ENCODE results near the gene ANXA6.
"Not testable (repeated sequence)": the region's sequence is repeated elsewhere in the genome, so short reads cannot be mapped to it uniquely, and the experiment has no call there.

Gene ANXA6

DNA sequence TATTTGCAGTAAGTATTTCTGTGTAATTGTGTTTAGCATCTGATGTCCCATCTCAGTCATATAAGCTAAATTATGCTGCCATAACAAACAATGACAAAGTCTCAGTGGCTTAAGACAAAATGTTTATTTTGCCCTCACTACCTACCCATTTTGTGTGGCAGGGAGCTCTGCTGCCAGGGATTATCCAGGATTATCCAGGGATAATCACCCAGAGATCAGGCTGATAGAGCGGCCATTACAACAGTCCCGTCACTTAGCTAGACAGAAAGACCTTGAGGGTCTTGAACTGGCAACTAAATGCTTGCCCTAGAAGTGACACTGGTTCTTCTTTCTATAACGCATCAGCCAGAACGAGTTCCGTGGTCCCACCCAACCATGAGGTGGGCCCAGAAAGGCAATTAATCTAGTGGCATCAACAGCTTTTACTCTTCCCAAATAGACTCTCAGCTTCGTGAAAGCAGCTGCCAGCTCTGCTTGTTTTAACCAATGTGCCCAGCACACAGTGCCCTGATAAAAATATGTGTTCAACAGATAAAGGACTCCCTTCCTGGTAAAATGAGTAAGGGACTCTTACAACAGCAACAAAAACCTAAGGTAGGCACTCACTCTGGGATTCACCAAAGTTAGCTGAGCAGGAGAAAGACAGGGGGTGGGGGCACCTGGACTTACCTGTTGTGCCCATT is 43.5 kb upstream of the ANXA6 start:
- no peak for DNase-seq (ENCODE audit: low read depth in 1 of 2, low spot score in 1 of 2)
- no peak overlapping the region for H3K27ac ChIP-seq (replicated peaks)
- no peaks in the 10 kb centered on the region for H3K27me3 ChIP-seq (ENCODE audit: insufficient read depth, poor library complexity, severe bottlenecking)

DNA sequence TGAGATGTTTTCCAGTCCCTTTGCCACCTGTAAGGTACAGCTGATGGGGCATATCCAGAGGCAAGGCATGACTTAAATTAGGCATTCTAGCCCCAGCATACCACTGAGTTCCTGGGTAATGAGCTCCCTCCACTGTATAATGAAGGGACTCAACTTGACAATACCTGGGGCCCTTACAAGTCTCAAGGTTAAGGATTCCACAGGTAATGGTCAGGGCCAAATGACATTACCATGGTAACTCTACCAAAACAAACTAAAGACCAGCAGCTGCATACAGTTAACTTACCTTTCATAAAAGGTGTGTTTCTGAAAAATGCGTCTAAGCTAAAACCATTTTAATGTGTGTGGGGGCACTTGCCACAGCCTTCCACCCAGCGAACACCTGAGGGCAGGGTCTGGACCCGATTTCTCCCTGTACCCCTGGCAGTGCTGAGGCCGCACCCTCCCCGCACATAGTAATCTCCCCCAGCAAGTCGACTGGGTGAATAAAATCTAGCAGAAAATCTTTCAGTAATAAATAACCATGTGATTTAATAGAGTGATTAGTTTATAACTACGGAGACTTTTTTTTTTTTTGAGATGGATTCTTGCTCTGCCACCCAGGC is 42.1 kb upstream of the ANXA6 start:
- Histone ChIP-seq H3K27me3 (ENCODE audit: insufficient read depth, poor library complexity, severe bottlenecking) (no peaks in the 10 kb centered on the region), H3K4me3 (replicated peaks; ENCODE audit: insufficient read depth, low read length) (no peak overlapping the region), H3K27ac (replicated peaks) (no peak overlapping the region)
- DNase-seq (ENCODE audit: low read depth in 1 of 2, low spot score in 1 of 2): no peak
- TF ChIP-seq, protein P1, sequence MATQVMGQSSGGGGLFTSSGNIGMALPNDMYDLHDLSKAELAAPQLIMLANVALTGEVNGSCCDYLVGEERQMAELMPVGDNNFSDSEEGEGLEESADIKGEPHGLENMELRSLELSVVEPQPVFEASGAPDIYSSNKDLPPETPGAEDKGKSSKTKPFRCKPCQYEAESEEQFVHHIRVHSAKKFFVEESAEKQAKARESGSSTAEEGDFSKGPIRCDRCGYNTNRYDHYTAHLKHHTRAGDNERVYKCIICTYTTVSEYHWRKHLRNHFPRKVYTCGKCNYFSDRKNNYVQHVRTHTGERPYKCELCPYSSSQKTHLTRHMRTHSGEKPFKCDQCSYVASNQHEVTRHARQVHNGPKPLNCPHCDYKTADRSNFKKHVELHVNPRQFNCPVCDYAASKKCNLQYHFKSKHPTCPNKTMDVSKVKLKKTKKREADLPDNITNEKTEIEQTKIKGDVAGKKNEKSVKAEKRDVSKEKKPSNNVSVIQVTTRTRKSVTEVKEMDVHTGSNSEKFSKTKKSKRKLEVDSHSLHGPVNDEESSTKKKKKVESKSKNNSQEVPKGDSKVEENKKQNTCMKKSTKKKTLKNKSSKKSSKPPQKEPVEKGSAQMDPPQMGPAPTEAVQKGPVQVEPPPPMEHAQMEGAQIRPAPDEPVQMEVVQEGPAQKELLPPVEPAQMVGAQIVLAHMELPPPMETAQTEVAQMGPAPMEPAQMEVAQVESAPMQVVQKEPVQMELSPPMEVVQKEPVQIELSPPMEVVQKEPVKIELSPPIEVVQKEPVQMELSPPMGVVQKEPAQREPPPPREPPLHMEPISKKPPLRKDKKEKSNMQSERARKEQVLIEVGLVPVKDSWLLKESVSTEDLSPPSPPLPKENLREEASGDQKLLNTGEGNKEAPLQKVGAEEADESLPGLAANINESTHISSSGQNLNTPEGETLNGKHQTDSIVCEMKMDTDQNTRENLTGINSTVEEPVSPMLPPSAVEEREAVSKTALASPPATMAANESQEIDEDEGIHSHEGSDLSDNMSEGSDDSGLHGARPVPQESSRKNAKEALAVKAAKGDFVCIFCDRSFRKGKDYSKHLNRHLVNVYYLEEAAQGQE (IDR thresholded peaks at IDR 0.05; ENCODE audit: insufficient replicate concordance, low read depth): no peak
- TF ChIP-seq POLR2AphosphoS5 (IDR thresholded peaks at IDR 0.05; ENCODE audit: low read depth): no peak
- TF ChIP-seq, protein P2, sequence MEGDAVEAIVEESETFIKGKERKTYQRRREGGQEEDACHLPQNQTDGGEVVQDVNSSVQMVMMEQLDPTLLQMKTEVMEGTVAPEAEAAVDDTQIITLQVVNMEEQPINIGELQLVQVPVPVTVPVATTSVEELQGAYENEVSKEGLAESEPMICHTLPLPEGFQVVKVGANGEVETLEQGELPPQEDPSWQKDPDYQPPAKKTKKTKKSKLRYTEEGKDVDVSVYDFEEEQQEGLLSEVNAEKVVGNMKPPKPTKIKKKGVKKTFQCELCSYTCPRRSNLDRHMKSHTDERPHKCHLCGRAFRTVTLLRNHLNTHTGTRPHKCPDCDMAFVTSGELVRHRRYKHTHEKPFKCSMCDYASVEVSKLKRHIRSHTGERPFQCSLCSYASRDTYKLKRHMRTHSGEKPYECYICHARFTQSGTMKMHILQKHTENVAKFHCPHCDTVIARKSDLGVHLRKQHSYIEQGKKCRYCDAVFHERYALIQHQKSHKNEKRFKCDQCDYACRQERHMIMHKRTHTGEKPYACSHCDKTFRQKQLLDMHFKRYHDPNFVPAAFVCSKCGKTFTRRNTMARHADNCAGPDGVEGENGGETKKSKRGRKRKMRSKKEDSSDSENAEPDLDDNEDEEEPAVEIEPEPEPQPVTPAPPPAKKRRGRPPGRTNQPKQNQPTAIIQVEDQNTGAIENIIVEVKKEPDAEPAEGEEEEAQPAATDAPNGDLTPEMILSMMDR (IDR thresholded peaks at IDR 0.05; ENCODE audit: insufficient read depth, low read length): no peak

More for the DNA sequence above, 43.5 kb upstream of the ANXA6 start:
- no peak overlapping the region for H3K4me3 ChIP-seq (replicated peaks; ENCODE audit: insufficient read depth, low read length)
- TF ChIP-seq GABPA (IDR thresholded peaks at IDR 0.05; ENCODE audit: low read depth): no peak
- TF ChIP-seq POLR2AphosphoS5 (IDR thresholded peaks at IDR 0.05; ENCODE audit: low read depth): no peak

DNA sequence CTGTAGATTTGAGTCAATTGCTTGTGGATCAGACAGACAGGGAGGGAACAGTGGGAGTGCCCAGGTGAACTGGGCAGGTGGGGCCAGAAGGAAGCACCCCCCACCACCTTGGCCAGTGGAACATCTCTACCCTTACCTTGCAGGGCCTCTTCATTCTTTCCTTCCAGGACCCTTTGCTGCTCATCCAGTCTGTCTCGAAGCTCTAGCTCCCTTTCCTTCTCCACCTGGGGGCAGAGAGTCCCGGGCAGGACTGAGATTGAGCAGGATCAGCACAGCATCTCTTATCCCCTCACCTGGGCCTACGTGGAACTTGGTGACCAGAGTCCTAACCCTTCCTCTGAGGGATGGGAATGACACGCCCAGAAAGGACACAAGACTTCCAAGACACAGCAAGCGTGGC is 41.3 kb upstream of the ANXA6 start:
- no peak for TF ChIP-seq POLR2AphosphoS5 (IDR thresholded peaks at IDR 0.05; ENCODE audit: low read depth)
- TF ChIP-seq GABPA (IDR thresholded peaks at IDR 0.05; ENCODE audit: low read depth): no peak
- TF ChIP-seq, protein P1 (IDR thresholded peaks at IDR 0.05; ENCODE audit: insufficient replicate concordance, low read depth): no peak
- no peak for TF ChIP-seq SPI1 (IDR thresholded peaks at IDR 0.05; ENCODE audit: borderline replicate concordance, low read depth)
- TF ChIP-seq, protein P2 (IDR thresholded peaks at IDR 0.05; ENCODE audit: insufficient read depth, low read length): no peak
- no peak overlapping the region for H3K4me3 ChIP-seq (replicated peaks; ENCODE audit: insufficient read depth, low read length)
- no peak overlapping the region for H3K27ac ChIP-seq (replicated peaks)
- no peaks in the 10 kb centered on the region for H3K27me3 ChIP-seq (ENCODE audit: insufficient read depth, poor library complexity, severe bottlenecking)
- DNase-seq (ENCODE audit: low read depth in 1 of 2, low spot score in 1 of 2): no peak

DNA sequence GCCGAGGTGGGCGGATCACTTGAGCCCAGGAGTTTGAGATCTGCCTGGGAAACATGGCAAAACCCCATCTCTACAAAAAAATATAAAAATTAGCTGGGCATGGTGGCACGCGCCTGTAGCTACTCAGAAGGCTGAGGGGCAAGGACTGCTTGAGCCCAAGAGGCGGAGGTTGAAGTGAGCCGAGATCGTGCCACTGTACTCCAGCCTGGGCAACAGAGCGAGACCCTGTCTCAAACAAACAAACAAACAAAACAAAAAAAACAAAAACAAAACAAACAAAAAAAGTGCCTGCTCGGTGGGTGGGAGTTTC is 39.7 kb upstream of the ANXA6 start:
- not testable (repeated sequence) for H3K27me3 ChIP-seq (ENCODE audit: insufficient read depth, poor library complexity, severe bottlenecking); DNase-seq (ENCODE audit: low read depth in 1 of 2, low spot score in 1 of 2); H3K4me3 ChIP-seq (replicated peaks; ENCODE audit: insufficient read depth, low read length); H3K27ac ChIP-seq (replicated peaks)
